Liver (tissue), 9 donors: ENCODE measurements around the gene HOXA4. TPM values are rescaled to one million over a fixed set of nuclear protein-coding genes. Genes with fewer than 3 reads are reported as not detected.

Experiments
- DNase-seq: peaks from one replicate; pipeline ENCODE4 v3.0.0-alpha.2; 2017; ENCODE audit warnings: low spot score
- H3K27ac ChIP-seq, 2 donors: one replicate each; pipeline ENCODE4 v1.7.0; 2013; ENCODE audit warnings: inconsistent platforms in 2 of 2, low read length in 2 of 2, control low read depth in 1 of 2, low read depth in 1 of 2, mild to moderate bottlenecking in 1 of 2
- H3K27me3 ChIP-seq, 4 donors: one replicate each; pipeline versions ENCODE4 v1.6.1 to v1.7.0; 2013; ENCODE audit warnings: low read length in 3 of 4, inconsistent platforms in 1 of 4, mild to moderate bottlenecking in 1 of 4, moderate library complexity in 1 of 4; ENCODE audit not compliant: control insufficient read depth in 4 of 4, insufficient read depth in 4 of 4
- H3K36me3 ChIP-seq, 4 donors: one replicate each; pipeline versions ENCODE4 v1.6.1 to v1.7.0; 2013; ENCODE audit warnings: low read length in 3 of 4, mild to moderate bottlenecking in 3 of 4, low read depth in 1 of 4, moderate library complexity in 1 of 4; ENCODE audit not compliant: control insufficient read depth in 4 of 4, insufficient read depth in 3 of 4
- H3K4me1 ChIP-seq, 4 donors: one replicate each; pipeline versions ENCODE4 v1.6.1 to v1.7.0; 2013; ENCODE audit warnings: low read length in 3 of 4, mild to moderate bottlenecking in 3 of 4, moderate library complexity in 1 of 4; ENCODE audit not compliant: control insufficient read depth in 4 of 4, insufficient read depth in 4 of 4
- H3K4me3 ChIP-seq, 3 donors: one replicate each; pipeline versions ENCODE4 v1.6.1 to v1.7.0; 2013; ENCODE audit warnings: low read length in 3 of 3, control low read depth in 1 of 3, low read depth in 1 of 3, mild to moderate bottlenecking in 1 of 3
- H3K9ac ChIP-seq, 2 donors: one replicate each; pipeline ENCODE4 v1.7.0; 2013; ENCODE audit warnings: low read length in 2 of 2, mild to moderate bottlenecking in 2 of 2, moderate library complexity in 2 of 2, control low read depth in 1 of 2, low read depth in 1 of 2
- H3K9me3 ChIP-seq, 4 donors: one replicate each; pipeline versions ENCODE4 v1.6.1 to v1.7.0; 2013; ENCODE audit warnings: low read length in 3 of 4; ENCODE audit not compliant: control insufficient read depth in 4 of 4
- EGR1 ChIP-seq, 2 donors: IDR thresholded peaks; 2 replicates each; pipeline ENCODE4 v1.6.1; 2016 to 2018; ENCODE audit warnings: antibody characterized with exemption in 2 of 2, low read depth in 2 of 2
- FOXA1 ChIP-seq: IDR thresholded peaks from 2 replicates; pipeline ENCODE4 v1.6.1; 2016; ENCODE audit warnings: antibody characterized with exemption
- FOXA2 ChIP-seq: IDR thresholded peaks from 2 replicates; pipeline ENCODE4 v1.6.1; 2016; ENCODE audit warnings: antibody characterized with exemption
- GABPA ChIP-seq, 2 donors: IDR thresholded peaks in 1 of 2; conservative IDR thresholded peaks in 1 of 2; 2 replicates each; pipeline ENCODE4 v1.6.1; 2016; ENCODE audit warnings: antibody characterized with exemption in 2 of 2, mild to moderate bottlenecking in 1 of 2, moderate library complexity in 1 of 2
- HNF4A ChIP-seq, 2 donors: conservative IDR thresholded peaks; 2 replicates each; pipeline ENCODE4 v1.6.1; 2016; ENCODE audit warnings: antibody characterized with exemption in 2 of 2, mild to moderate bottlenecking in 2 of 2
- HNF4G ChIP-seq: IDR thresholded peaks from 2 replicates; pipeline ENCODE4 v1.6.1; 2016; ENCODE audit warnings: antibody characterized with exemption
- JUND ChIP-seq, 2 donors: IDR thresholded peaks; 2 replicates each; pipeline ENCODE4 v1.6.1; 2016; ENCODE audit warnings: antibody characterized with exemption in 2 of 2
- RAD21 ChIP-seq, 2 donors: IDR thresholded peaks; 2 replicates each; pipeline ENCODE4 v1.6.1; 2016; ENCODE audit warnings: antibody characterized with exemption in 2 of 2, mild to moderate bottlenecking in 2 of 2
- RXRA ChIP-seq, 2 donors: IDR thresholded peaks; 2 replicates each; pipeline ENCODE4 v1.6.1; 2017 to 2018; ENCODE audit warnings: antibody characterized with exemption in 2 of 2, mild to moderate bottlenecking in 1 of 2
- SP1 ChIP-seq: IDR thresholded peaks from 2 replicates; pipeline ENCODE4 v1.6.1; 2018; ENCODE audit warnings: antibody characterized with exemption, mild to moderate bottlenecking
- TAF1 ChIP-seq: conservative IDR thresholded peaks from 2 replicates; pipeline ENCODE4 v1.6.1; 2016; ENCODE audit warnings: antibody characterized with exemption, mild to moderate bottlenecking
- YY1 ChIP-seq: IDR thresholded peaks from 2 replicates; pipeline ENCODE4 v1.6.1; 2016; ENCODE audit warnings: antibody characterized with exemption, mild to moderate bottlenecking
- WGBS: extraction: QIAGEN DNeasy Blood & Tissue Kit; methylation state at CpG from one replicate; pipeline ENCODE4 v1.1.7; 2013; 5-methylcytosine and 5-hydroxymethylcytosine counted together
- polyA plus RNA-seq, 2 donors: library from polyadenylated mRNA; stranded (reverse) in 1 of 2; unstranded in 1 of 2; fragments of 200-250 nt in 1 of 2; fragments of >200 nt in 1 of 2; fragmentation: Nextera tagmentation in 1 of 2; extraction: Ambion mirVana in 1 of 2; gene quantifications; one replicate each; pipeline versions ENCODE4 v1.2.1 to v1.2.3, GENCODE V29; 2013 to 2015
- total RNA-seq, 2 donors: library from RNA; depleted of rRNA; stranded (reverse); fragments of >200 nt; gene quantifications; one replicate each; pipeline ENCODE4 v1.2.3, GENCODE V29; 2014
- TF ChIP-seq, protein P1 (sequence below): IDR thresholded peaks from 2 replicates; pipeline ENCODE4 v1.6.1; 2016; ENCODE audit warnings: antibody characterized with exemption
- TF ChIP-seq, protein P2 (sequence below): IDR thresholded peaks from 2 replicates; pipeline ENCODE4 v1.6.1; 2016; ENCODE audit warnings: antibody characterized with exemption
- TF ChIP-seq, protein P3 (sequence below): IDR thresholded peaks from 2 replicates; pipeline ENCODE4 v1.6.1; 2016; ENCODE audit warnings: antibody characterized with exemption, mild to moderate bottlenecking
- TF ChIP-seq, protein P4 (sequence below): fragments of 150-350 bp; IDR thresholded peaks from 2 replicates; pipeline ENCODE4 v1.5.1; 2017; ENCODE audit warnings: improper control_type of control experiment, low read depth, low read length; ENCODE audit not compliant: missing input control
- donor health status: healthy.
- donor health status: healthy.
- donor health status: healthy.
- donor health status: healthy.
- donor health status: healthy.

Gene HOXA4
- total and polyA plus RNA-seq, 4 donors: 0.17 to 1.1 (median 0.30) TPM

DNA sequence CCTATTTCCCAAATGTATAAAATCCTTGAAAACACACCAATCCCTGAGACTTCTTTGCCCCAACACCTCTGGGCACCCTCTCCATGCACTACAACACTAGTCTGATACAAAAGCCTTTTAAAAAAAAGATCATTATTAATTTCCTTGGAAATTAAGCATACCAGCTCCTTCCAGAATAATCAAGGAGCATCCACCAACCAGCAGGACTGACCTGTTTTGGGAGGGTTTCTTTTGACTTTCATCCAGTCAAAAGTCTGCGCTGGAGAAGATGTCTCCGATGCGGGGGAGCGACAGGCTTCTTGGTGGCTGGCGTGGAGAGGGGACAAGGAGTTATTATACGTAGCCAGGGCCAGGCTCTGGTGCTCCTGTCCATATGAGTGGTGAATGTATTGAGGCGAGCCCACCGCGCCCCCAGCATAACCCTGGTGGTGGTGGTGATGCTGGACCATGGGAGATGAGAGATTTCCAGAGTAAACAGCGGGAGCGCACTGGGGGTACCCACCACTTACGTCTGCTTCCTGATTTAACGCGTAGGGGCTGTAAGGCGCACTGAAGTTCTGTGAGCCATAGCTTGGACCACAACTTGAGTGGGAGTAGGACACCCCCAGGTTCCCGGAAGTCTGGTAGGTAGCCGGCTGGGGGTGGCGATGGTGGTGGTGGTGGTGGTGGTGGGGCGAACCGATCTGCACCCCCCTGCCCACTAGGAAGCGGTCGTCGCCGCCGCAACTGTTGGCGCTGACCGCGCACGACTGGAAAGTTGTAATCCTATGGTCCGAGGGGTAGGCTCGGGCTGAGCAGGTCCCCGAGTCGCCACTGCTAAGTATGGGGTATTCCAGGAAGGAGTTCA, 35.3 kb downstream of the HOXA4 start (continued):
- TF ChIP-seq, protein P1, sequence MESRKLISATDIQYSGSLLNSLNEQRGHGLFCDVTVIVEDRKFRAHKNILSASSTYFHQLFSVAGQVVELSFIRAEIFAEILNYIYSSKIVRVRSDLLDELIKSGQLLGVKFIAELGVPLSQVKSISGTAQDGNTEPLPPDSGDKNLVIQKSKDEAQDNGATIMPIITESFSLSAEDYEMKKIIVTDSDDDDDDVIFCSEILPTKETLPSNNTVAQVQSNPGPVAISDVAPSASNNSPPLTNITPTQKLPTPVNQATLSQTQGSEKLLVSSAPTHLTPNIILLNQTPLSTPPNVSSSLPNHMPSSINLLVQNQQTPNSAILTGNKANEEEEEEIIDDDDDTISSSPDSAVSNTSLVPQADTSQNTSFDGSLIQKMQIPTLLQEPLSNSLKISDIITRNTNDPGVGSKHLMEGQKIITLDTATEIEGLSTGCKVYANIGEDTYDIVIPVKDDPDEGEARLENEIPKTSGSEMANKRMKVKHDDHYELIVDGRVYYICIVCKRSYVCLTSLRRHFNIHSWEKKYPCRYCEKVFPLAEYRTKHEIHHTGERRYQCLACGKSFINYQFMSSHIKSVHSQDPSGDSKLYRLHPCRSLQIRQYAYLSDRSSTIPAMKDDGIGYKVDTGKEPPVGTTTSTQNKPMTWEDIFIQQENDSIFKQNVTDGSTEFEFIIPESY: no peak
- TF ChIP-seq TAF1: no peak
- no peak for TF ChIP-seq JUND (IDR thresholded peaks at IDR 0.05)
- no peak for TF ChIP-seq HNF4A (conservative IDR thresholded peaks at IDR 0.05)
- TF ChIP-seq RAD21 (IDR thresholded peaks at IDR 0.05): no peak
- TF ChIP-seq FOXA1: no peak
- TF ChIP-seq, protein P2, sequence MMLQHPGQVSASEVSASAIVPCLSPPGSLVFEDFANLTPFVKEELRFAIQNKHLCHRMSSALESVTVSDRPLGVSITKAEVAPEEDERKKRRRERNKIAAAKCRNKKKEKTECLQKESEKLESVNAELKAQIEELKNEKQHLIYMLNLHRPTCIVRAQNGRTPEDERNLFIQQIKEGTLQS: no peak
- TF ChIP-seq YY1: no peak
- no peak for TF ChIP-seq EGR1 (IDR thresholded peaks at IDR 0.05; ENCODE audit: low read depth in 2 of 2)
- no peak for TF ChIP-seq HNF4G
- TF ChIP-seq GABPA (IDR thresholded peaks at IDR 0.05 in 1 of 2, conservative IDR thresholded peaks at IDR 0.05 in 1 of 2): no peak

DNA sequence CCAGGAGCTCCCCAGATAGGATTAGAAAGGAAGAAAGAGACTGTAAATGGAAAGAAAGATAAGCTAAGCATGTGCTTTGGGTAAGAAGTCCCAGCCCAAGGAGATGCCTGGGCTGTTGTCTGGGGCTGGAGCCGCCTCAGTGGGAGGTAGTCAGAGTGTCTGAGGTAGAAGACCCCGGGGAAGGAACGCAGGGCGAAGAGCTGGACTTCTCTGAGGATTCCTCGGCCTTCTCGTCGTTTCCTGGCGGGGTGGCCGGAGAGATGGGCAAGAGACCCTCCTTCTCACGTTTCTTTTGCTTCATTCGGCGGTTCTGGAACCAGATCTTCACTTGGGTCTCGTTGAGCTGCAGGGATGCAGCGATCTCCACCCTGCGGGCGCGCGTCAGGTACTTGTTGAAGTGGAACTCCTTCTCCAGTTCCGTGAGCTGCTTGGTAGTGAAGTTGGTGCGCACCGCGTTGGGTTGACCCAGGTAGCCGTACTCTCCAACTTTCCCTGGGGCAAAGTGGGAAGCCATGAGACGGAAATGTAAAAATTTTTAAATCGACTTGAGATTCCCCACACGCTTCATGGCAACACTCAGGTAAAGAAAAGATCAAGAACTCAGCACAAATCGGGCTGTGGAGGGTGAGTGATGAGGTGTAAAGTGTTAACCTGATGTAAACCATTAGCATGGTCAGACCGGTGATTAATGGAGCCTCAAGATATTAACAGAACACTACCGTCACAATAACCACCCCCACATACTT, 36.1 kb downstream of the HOXA4 start:
- DNase-seq: no peak
- Histone ChIP-seq H3K9ac (no peak overlapping the region), H3K36me3 (no peaks in the 10 kb centered on the region), H3K27ac (no peak overlapping the region), H3K27me3 (peaks cover 4 to 38% (median 21%) of the 10 kb centered on the region in 4 donors), H3K4me1 (peaks cover 0 to 1% (median 0%) of the 10 kb centered on the region in 4 donors), H3K4me3 (no peak overlapping the region), H3K9me3 (no peaks in the 10 kb centered on the region)
- 29% methylated on average over 29 of the region's 29 CpGs for WGBS
- TF ChIP-seq YY1 (no peak), GABPA (IDR thresholded peaks at IDR 0.05 in 1 of 2, conservative IDR thresholded peaks at IDR 0.05 in 1 of 2) (no peak), JUND (IDR thresholded peaks at IDR 0.05) (no peak), RAD21 (IDR thresholded peaks at IDR 0.05) (no peak), FOXA2 (no peak), FOXA1 (no peak), TAF1 (no peak), SP1 (no peak), RXRA (IDR thresholded peaks at IDR 0.05) (no peak)
- TF ChIP-seq, protein P2: no peak
- TF ChIP-seq, protein P1: no peak
- TF ChIP-seq, protein P3, sequence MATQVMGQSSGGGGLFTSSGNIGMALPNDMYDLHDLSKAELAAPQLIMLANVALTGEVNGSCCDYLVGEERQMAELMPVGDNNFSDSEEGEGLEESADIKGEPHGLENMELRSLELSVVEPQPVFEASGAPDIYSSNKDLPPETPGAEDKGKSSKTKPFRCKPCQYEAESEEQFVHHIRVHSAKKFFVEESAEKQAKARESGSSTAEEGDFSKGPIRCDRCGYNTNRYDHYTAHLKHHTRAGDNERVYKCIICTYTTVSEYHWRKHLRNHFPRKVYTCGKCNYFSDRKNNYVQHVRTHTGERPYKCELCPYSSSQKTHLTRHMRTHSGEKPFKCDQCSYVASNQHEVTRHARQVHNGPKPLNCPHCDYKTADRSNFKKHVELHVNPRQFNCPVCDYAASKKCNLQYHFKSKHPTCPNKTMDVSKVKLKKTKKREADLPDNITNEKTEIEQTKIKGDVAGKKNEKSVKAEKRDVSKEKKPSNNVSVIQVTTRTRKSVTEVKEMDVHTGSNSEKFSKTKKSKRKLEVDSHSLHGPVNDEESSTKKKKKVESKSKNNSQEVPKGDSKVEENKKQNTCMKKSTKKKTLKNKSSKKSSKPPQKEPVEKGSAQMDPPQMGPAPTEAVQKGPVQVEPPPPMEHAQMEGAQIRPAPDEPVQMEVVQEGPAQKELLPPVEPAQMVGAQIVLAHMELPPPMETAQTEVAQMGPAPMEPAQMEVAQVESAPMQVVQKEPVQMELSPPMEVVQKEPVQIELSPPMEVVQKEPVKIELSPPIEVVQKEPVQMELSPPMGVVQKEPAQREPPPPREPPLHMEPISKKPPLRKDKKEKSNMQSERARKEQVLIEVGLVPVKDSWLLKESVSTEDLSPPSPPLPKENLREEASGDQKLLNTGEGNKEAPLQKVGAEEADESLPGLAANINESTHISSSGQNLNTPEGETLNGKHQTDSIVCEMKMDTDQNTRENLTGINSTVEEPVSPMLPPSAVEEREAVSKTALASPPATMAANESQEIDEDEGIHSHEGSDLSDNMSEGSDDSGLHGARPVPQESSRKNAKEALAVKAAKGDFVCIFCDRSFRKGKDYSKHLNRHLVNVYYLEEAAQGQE: no peak
- TF ChIP-seq, protein P4, sequence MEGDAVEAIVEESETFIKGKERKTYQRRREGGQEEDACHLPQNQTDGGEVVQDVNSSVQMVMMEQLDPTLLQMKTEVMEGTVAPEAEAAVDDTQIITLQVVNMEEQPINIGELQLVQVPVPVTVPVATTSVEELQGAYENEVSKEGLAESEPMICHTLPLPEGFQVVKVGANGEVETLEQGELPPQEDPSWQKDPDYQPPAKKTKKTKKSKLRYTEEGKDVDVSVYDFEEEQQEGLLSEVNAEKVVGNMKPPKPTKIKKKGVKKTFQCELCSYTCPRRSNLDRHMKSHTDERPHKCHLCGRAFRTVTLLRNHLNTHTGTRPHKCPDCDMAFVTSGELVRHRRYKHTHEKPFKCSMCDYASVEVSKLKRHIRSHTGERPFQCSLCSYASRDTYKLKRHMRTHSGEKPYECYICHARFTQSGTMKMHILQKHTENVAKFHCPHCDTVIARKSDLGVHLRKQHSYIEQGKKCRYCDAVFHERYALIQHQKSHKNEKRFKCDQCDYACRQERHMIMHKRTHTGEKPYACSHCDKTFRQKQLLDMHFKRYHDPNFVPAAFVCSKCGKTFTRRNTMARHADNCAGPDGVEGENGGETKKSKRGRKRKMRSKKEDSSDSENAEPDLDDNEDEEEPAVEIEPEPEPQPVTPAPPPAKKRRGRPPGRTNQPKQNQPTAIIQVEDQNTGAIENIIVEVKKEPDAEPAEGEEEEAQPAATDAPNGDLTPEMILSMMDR: no peak
